ENCODE results near the gene SLC39A8.

GRCh38 chr4:102326951-102327350, 18.3 kb downstream of the SLC39A8 start:
- no peak for TF ChIP-seq ZNF8 (CRISPR knock-in tag; IDR thresholded peaks at IDR 0.05)
- TF ChIP-seq ARNTL (CRISPR knock-in tag; IDR thresholded peaks at IDR 0.05; ENCODE audit: borderline replicate concordance, low read depth), result no peak
- no peak for TF ChIP-seq TSHZ2 (CRISPR knock-in tag; IDR thresholded peaks at IDR 0.05)
- TF ChIP-seq POU6F1 (CRISPR knock-in tag; IDR thresholded peaks at IDR 0.05; ENCODE audit: borderline replicate concordance, low read depth), result no peak
- TF ChIP-seq ZNF565 (CRISPR knock-in tag; conservative IDR thresholded peaks at IDR 0.05; ENCODE audit: low read depth), result no peak
- no peak for TF ChIP-seq ZFP30 (CRISPR knock-in tag; IDR thresholded peaks at IDR 0.05)
- TF ChIP-seq PPARA (CRISPR knock-in tag; IDR thresholded peaks at IDR 0.05; ENCODE audit: borderline replicate concordance), result no peak
- no peak for TF ChIP-seq CSRNP3 (CRISPR knock-in tag; IDR thresholded peaks at IDR 0.05)
- no peak for TF ChIP-seq ZFP3 (CRISPR knock-in tag; IDR thresholded peaks at IDR 0.05)
- no peak for TF ChIP-seq TCF4 (CRISPR knock-in tag; IDR thresholded peaks at IDR 0.05; ENCODE audit: borderline replicate concordance)
- no peak for TF ChIP-seq BACH2 (CRISPR knock-in tag; IDR thresholded peaks at IDR 0.05; ENCODE audit: borderline replicate concordance)
- no peak for TF ChIP-seq SNAI2 (CRISPR knock-in tag; IDR thresholded peaks at IDR 0.05)
